IPS-20b (cell line): ENCODE data around the gene RBM20.

Experiments
- H3K27ac ChIP-seq: one replicate; pipeline ENCODE4 v1.5.1; 2013; ENCODE audit warnings: low read length
- H3K27me3 ChIP-seq: 2 replicates; pipeline ENCODE4 v1.6.1; 2013; ENCODE audit warnings: mild to moderate bottlenecking, low read length, inconsistent platforms; ENCODE audit not compliant: insufficient read depth
- H3K36me3 ChIP-seq: 2 replicates; pipeline ENCODE4 v1.6.1; 2013; ENCODE audit warnings: low read depth, mild to moderate bottlenecking, inconsistent platforms, low read length, moderate library complexity; ENCODE audit not compliant: insufficient read depth
- H3K4me1 ChIP-seq: 2 replicates; pipeline ENCODE4 v1.6.1; 2013; ENCODE audit warnings: mild to moderate bottlenecking, control low read depth, inconsistent platforms, low read length, moderate library complexity; ENCODE audit not compliant: insufficient read depth
- H3K4me3 ChIP-seq: 2 replicates; pipeline ENCODE4 v1.5.1; 2013; ENCODE audit warnings: mild to moderate bottlenecking, low read length, inconsistent platforms
- H3K9ac ChIP-seq: 2 replicates; pipeline ENCODE4 v1.6.1; 2013; ENCODE audit warnings: low read depth, mild to moderate bottlenecking, inconsistent platforms, low read length, moderate library complexity
- H3K9me3 ChIP-seq: 2 replicates; pipeline ENCODE4 v1.6.1; 2013; ENCODE audit warnings: mild to moderate bottlenecking, low read depth, low read length, inconsistent platforms; ENCODE audit not compliant: insufficient read depth

RBM20 gene

GRCh38 chr10:110777017-110777416 lies 132.9 kb downstream of the RBM20 start:
- Histone ChIP-seq H3K4me1 (no peaks in the 10 kb centered on the region), H3K4me3 (no peak overlapping the region), H3K9ac (no peak overlapping the region), H3K9me3 (no peaks in the 10 kb centered on the region), H3K36me3 (no peaks in the 10 kb centered on the region), H3K27ac (no peak overlapping the region), H3K27me3 (no peaks in the 10 kb centered on the region)

GRCh38 chr10:110777661-110778060 lies 133.5 kb downstream of the RBM20 start:
- Histone ChIP-seq H3K27me3 (no peaks in the 10 kb centered on the region), H3K4me1 (no peaks in the 10 kb centered on the region), H3K27ac (no peak overlapping the region), H3K4me3 (no peak overlapping the region), H3K36me3 (no peaks in the 10 kb centered on the region), H3K9ac (no peak overlapping the region), H3K9me3 (no peaks in the 10 kb centered on the region)

GRCh38 chr10:110778211-110778610 lies 134.1 kb downstream of the RBM20 start:
- no peak overlapping the region for H3K9ac ChIP-seq

GRCh38 chr10:110779489-110779888 lies 135.4 kb downstream of the RBM20 start:
- H3K36me3 ChIP-seq, result no peaks in the 10 kb centered on the region
- H3K27me3 ChIP-seq, result no peaks in the 10 kb centered on the region
- H3K9ac ChIP-seq, result no peak overlapping the region
- H3K4me1 ChIP-seq, result no peaks in the 10 kb centered on the region
- no peaks in the 10 kb centered on the region for H3K9me3 ChIP-seq
- H3K27ac ChIP-seq, result no peak overlapping the region
- no peak overlapping the region for H3K4me3 ChIP-seq

More at GRCh38 chr10:110778211-110778610, 134.1 kb downstream of the RBM20 start:
- H3K4me3 ChIP-seq, result no peak overlapping the region
- H3K27ac ChIP-seq, result no peak overlapping the region
- no peaks in the 10 kb centered on the region for H3K27me3 ChIP-seq
- H3K36me3 ChIP-seq, result no peaks in the 10 kb centered on the region
- H3K9me3 ChIP-seq, result no peaks in the 10 kb centered on the region
- no peaks in the 10 kb centered on the region for H3K4me1 ChIP-seq

- no peaks in the 10 kb centered on the region for H3K9me3 ChIP-seq
- H3K4me1 ChIP-seq, result no peaks in the 10 kb centered on the region
- no peak overlapping the region for H3K4me3 ChIP-seq
- no peaks in the 10 kb centered on the region for H3K27me3 ChIP-seq
- no peak overlapping the region for H3K9ac ChIP-seq
- no peaks in the 10 kb centered on the region for H3K36me3 ChIP-seq
- no peak overlapping the region for H3K27ac ChIP-seq
Observed at GRCh38 chr10:110780704-110781103, 136.6 kb downstream of the RBM20 start.

- Histone ChIP-seq H3K4me1 (peaks cover 2% of the 10 kb centered on the region; the same call in 1 of the 2 replicates), H3K27me3 (no peaks in the 10 kb centered on the region), H3K9me3 (no peaks in the 10 kb centered on the region), H3K36me3 (no peaks in the 10 kb centered on the region), H3K27ac (no peak overlapping the region), H3K4me3 (no peak overlapping the region), H3K9ac (no peak overlapping the region)
Observed at GRCh38 chr10:110781139-110781538, 137.0 kb downstream of the RBM20 start.

DNA sequence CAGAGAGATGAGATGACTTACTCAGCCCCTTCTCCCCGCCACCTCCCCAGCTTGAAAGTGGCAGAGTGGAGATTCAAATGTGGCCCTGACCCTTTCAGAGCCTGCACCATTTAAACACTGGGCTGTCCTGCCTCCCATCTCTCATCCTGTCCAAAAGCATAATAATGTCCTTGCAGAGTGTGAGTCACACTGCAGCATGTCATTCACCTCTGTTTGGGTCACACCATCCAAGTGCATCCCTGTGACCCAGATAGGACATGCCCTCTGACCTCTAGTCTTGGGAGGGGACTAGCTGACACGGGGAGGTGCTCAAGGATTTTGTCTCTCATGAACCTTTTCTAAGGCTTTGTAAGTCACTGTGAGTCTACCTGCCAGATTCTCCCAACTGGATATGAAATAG lies 138.5 kb downstream of the RBM20 start:
- H3K9ac ChIP-seq, result no peak overlapping the region
- H3K4me1 ChIP-seq, result peaks cover 4% of the 10 kb centered on the region; the same call in 1 of the 2 replicates
- no peaks in the 10 kb centered on the region for H3K9me3 ChIP-seq
- no peaks in the 10 kb centered on the region for H3K36me3 ChIP-seq
- H3K27me3 ChIP-seq, result no peaks in the 10 kb centered on the region
- H3K27ac ChIP-seq, result no peak overlapping the region
- no peak overlapping the region for H3K4me3 ChIP-seq

DNA sequence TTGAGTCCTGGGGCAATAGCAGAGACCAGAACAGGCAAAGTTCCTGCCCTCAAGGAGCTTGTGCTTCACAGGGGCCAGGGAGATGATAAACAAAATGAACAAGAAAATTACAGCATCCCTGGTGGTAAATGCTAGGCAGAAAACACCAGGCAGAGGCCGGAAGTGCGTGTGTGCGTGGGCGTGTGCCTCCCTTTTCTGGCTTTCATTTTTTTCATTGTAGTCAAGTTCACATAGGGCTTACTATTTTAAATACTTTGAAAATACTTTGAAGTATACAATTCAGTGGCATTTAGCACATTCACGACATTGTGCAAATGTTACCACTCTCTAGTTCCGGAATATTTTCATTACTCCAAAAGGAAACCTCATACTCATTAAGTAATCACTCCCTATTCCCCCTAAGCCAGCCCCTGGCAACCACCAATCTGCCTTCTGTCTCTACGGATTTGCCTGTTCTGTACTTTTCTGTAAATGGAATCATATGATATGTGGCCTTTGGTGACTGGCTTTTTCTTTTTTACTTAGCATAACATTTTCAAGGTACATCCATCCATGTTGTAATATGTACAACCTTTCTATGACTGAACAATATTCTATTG lies 139.5 kb downstream of the RBM20 start:
- Histone ChIP-seq H3K9ac (no peak overlapping the region), H3K36me3 (no peaks in the 10 kb centered on the region), H3K27ac (no peak overlapping the region), H3K9me3 (no peaks in the 10 kb centered on the region), H3K4me3 (no peak overlapping the region), H3K27me3 (no peaks in the 10 kb centered on the region), H3K4me1 (peaks cover 4% of the 10 kb centered on the region; the same call in 1 of the 2 replicates)

DNA sequence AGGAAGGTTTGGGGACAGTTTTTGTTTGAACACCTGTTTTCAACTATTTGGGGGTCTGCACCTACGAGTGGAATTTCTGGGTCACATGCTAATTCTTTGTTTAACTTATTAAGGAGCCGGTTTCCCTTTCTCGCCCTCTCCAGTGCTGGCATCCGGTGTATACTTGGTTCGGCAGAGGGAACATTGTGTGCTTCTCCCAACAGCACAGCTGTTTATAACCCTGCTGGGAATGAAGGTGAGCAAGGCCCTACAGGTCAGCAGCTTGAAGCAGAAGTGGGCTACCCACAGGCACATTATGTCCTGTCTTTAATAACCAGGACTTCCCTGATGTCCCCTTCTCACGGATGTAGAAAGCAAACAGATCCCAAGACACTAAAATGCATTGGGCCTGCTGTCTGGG lies 140.1 kb downstream of the RBM20 start:
- Histone ChIP-seq H3K4me3 (no peak overlapping the region), H3K36me3 (no peaks in the 10 kb centered on the region), H3K9ac (no peak overlapping the region), H3K9me3 (no peaks in the 10 kb centered on the region), H3K27me3 (no peaks in the 10 kb centered on the region), H3K4me1 (peaks cover 4% of the 10 kb centered on the region; the same call in 1 of the 2 replicates), H3K27ac (no peak overlapping the region)

DNA sequence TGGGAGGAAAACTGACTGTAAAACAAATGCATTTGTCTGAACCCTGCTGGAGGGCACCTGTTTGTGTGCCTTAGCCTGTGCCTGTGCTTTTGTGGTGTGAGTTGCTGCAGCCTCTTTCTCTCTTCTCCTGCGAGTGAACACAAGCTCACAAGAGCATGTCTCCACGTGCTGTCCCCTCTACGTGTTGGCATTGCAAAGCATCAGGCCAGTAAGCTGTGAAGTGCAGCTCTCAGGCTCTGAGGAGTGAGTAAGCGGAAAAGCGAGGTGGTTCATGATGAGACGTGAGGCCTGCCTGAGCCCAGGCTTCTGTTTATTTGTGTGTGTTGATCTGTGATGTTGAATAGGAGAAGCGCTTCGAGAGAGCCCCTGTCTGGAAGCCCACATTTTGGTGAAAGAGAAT lies 142.0 kb downstream of the RBM20 start:
- no peak overlapping the region for H3K9ac ChIP-seq
- H3K4me3 ChIP-seq, result no peak overlapping the region
- H3K27me3 ChIP-seq, result no peaks in the 10 kb centered on the region
- H3K4me1 ChIP-seq, result peaks cover 4% of the 10 kb centered on the region; the same call in 1 of the 2 replicates
- H3K36me3 ChIP-seq, result no peaks in the 10 kb centered on the region
- no peaks in the 10 kb centered on the region for H3K9me3 ChIP-seq
- H3K27ac ChIP-seq, result no peak overlapping the region

DNA sequence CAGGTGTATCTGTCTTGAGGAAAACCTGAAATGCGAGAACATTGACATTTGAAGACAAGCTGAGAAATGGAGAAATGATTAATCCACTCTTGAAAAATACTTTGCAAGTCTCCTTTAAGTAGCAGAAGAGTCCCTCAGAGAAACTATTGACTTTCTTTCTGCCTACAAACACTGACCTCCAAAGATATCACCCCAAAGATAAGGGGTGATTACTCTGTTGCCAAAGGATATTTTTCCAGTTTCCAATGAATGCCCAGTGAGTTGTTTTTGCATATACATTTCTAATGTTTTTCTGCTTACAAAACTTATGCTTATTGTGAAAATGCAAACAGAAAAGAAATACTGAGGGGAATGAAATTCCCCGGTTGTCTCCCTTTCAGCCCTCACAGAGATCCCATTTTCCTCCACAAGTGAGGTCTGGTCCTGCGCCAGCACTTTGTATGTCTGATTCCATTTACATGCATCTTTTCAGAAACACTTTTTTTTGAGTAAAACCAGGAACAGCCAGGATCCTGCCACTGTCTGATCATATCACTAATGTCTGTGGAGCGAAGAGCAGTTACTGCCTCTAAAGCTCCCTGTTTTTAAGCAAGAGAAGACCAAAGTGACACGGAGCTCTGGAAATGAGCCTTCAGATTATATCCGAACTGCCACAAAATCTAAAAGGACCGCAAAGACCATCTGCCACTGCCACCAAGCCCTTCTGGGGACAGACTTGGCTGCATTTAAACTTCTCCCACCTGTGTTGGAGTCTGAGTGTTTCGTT lies 144.7 kb downstream of the RBM20 start:
- Histone ChIP-seq H3K36me3 (no peaks in the 10 kb centered on the region), H3K27ac (no peak overlapping the region)

More for the DNA sequence above, 144.7 kb downstream of the RBM20 start:
- H3K9me3 ChIP-seq, result no peaks in the 10 kb centered on the region
- no peaks in the 10 kb centered on the region for H3K27me3 ChIP-seq
- H3K4me1 ChIP-seq, result peaks cover 4% of the 10 kb centered on the region; the same call in 1 of the 2 replicates
- no peak overlapping the region for H3K9ac ChIP-seq
- H3K4me3 ChIP-seq, result no peak overlapping the region
